GM19468 (cell line): ENCODE data around the gene TAL2.

Experiments used
- ATAC-seq: cut with Tn5 transposase; IDR thresholded peaks from one replicate; pipeline ENCODE4 v1.9.1; 2021; ENCODE audit warnings: mild to moderate bottlenecking, moderate library complexity, moderate number of reproducible peaks; ENCODE audit not compliant: unreplicated experiment; ENCODE audit errors: extremely low read depth

Gene TAL2

DNA sequence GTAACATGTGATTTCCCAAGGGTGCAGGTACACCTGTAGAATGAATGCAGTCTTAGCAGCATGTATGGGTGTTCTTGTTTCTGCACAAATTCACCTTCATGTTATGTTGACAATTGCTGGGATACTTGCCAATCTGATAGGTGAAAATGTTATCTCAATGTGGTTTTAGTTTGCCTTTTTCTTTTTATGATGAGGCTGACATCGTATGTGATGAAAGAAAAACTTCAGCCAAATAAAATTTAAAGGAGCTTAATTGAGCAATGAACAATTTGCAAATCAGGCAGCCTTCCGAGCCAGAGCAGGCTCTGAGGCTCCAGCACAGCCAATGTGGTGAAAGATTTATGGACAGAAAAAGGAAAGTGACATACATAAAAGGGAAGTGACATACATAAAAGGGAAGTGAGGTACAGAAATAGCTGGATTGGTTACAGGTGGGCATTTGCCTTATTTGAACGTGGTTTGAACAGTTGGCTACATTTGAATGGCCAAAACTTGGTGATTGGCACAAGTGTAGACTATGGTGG, 10.5 kb downstream of the TAL2 start:
- ATAC-seq = no peak

DNA sequence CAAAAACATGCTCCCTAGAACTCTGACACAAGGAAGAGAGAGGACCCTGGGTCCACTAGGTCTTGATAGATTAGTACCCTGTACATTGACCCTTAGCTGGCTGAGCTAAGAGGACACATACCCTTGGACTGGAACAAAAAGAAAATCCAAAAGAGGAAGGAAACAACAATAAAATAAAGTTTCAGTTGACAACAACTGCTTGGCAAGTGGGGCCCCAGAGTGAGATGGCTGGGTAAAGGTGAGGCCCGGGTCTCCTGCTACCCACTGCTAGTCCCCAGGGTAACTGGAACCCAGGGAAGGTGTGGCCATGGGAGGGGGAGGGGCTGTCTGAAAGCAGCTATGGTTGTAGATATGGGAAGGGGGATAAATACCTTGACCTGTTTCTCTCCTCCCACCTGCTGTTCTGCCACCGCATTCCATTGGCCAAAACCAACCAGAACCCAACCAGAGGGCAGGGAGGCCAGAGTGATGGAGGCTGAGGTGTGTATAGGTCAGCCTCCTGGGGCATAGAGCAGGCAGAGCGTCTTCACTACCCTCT, 11.7 kb downstream of the TAL2 start:
- ATAC-seq = no peak

DNA sequence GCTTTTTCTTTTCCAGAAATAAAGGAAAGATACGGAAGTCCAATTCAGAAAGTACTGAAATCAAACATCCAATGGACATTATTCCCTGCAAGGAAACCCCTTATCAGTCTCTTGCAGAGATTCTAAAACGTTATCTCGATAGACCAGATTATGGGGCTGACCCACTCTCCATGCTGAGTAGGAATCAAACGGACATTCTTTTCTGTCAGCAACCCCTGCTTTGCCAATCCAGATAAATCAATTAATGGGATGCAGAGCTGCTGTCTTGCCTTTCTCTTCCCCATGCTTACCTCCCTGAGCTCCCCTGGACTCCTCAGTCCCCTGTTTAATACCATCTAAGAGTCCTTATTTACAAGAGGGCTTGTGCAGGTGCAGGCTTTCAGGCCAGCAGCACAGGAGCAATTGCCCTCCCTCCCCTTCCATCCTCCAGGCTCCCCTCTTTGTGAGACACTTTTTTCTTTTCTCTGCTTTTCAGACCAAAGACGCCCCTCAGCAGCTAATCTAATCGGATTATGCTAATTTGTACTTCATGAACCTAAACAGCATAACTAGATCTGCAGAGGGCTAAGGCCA, 14.2 kb downstream of the TAL2 start:
- no peak for ATAC-seq

DNA sequence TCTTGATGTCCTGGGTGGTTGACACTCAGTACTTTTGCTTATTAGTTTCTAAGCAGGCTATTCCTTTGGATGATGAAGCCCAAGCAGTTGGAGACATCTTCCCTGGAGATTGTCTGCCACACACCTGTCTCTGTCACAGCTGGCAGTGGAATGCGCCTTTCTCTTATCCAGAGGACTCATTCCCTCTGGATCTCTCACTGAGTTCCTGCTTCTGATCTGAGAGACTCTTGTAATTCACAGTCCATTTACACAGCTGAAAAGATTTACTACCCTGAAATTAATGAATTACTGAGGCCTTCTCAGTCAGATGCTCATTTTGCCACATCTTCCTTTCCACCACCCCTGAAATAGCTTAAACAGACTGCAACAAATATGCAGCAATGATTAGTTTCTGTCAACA, 15.9 kb downstream of the TAL2 start:
- ATAC-seq = no peak

DNA sequence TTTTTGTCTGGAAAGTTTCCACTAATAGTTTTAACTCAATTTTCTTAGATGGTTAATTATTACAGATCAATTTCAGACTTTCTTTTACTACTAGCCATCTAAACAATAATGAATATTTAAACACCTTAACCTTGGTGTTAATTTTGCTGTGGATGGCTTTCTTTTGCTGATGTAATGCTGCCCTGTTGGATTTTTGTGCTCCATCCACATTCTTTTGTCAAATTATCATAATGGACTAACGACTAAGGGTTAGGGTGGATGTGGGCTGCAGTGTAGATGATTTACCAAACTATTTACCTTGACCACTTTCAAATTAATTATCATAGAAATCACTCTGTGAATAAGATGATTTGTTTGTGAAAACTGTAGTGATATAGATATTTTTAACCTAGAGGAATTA, 16.5 kb downstream of the TAL2 start:
- no peak for ATAC-seq

DNA sequence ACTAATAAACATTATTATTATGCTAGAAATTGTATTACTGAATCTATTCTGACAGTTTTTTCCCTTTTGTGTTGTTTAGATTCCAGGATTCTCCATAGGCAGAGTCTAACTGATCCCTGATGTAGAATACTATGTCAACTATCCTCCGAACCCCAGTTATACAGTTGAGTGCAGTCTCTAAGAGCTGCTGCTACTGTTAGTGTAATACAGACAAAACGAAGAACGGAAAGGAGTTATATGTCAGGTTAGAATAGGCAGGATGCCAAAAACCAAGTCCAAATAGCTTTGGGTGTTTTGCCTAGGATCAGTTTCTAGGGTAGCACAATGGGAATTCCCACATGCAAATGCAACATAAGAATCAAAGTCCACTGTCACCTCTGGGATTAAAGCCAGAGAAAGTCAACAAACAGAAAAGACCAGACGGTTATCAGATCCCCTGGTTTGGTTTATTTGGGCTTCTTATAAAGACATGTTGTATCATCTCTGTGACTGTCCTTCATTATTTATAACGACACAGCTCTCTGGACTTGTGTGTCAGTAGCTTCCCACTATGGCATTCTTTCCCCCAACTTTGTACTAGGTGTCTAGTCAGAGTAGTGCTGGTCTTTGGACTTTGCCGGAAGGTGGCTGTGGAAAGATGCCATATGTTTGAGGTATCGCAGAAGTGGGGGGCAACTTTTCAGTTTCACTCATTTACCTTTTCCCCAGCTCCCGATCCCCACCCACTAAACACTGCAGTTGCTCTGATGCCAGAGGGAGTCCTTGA, 17.2 kb downstream of the TAL2 start:
- no peak for ATAC-seq

DNA sequence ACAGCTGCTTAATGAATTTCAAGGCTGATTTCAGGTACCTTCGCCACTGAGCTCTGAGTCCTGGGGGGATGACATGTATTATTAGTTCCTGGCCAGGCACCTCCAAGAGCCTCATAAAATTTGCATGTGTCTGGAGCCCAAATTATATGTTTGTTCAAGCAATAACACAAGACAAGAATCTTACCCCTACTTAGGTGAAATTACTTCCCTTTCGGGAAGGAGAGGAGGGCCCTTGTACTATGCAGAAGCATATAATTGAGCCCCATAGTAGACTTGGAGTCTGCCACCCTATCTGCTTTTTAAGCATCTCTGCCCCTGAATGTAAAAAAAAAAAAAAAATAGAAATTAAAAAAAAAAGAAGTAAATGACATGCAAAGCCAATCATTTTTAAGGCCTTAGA, 19.1 kb downstream of the TAL2 start:
- no peak for ATAC-seq

DNA sequence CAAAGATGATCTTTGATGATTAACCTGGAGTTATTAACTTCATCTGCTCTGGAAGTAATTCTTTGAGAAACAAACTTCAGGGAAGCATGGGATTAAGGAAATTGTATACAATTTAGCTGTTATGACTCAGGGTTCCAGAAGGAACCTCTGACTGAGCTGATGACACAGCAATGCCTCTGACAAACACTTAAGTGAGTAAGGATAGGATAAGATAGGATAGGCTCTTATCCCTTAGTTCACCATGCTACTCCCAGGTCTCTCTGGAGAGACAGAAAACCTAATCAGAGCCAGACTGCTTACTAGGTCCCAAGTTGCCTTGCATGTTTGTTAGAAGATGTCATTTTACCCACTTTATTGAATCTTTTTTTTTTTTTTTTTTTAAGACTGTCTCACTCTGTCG, 19.5 kb downstream of the TAL2 start:
- ATAC-seq = no peak

DNA sequence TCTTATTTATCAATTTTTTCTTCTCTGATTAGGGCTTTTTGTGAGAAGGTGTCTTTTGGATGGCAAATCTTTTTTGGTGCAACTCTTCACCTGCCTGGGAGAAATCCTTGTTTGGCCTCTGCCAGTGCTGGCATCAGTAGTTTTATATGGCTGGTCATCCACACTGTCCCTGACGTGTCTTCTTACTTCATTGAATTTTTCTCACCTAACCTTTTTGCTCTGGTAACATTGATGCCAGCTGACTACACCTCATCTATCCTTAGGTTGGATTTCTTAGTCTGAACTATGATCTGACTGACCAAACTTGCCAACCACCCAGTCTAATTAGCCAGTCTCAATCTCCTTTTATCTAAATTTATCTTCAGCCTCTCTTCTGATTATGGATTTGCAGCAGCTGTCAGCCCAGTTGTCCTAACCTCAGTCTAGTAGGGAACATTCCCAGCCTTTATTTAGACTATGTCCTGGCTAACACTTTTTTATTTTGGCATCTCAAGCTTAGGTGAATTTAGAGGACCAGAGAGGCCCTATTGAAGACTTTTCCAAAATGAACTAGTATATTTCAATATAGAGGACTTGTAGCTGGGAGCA, 21.5 kb downstream of the TAL2 start:
- ATAC-seq = no peak

DNA sequence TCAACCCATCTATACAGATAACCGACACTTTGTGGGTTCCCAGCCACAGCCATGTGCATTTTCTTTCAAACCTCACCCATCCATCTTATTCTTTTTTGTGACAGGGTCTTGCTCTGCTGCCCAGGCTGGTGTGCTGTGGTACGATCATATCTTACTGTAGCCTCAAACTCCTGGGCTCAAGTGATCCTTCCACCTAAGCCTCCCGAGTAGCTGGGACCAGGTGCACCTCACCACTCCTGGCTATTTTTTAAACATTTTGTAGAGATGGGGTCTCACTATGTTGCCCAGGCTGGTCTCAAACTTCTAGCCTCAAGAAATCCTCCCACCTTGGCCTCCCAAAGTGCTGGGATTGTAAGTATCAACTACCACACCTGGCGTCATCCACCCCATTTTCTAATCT, 24.7 kb downstream of the TAL2 start:
- ATAC-seq = no peak

DNA sequence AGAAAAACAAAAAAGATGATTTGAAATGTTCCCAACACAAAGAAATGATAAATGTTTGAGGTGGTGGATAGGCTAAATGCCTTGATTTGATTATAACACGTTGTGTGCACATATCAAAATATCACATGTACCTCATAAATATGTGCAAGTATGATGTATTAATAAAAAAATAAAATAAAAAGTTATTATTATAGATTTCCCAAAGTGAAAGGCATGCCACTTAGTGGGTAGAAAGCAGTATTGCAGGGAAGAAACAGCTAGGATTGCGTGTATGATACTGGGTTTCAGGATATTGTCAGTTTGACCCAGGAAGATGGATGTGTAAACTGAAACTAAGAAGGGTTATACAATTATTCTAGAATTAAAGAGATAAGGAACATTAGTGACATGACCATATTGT, 28.5 kb downstream of the TAL2 start:
- ATAC-seq = no peak

DNA sequence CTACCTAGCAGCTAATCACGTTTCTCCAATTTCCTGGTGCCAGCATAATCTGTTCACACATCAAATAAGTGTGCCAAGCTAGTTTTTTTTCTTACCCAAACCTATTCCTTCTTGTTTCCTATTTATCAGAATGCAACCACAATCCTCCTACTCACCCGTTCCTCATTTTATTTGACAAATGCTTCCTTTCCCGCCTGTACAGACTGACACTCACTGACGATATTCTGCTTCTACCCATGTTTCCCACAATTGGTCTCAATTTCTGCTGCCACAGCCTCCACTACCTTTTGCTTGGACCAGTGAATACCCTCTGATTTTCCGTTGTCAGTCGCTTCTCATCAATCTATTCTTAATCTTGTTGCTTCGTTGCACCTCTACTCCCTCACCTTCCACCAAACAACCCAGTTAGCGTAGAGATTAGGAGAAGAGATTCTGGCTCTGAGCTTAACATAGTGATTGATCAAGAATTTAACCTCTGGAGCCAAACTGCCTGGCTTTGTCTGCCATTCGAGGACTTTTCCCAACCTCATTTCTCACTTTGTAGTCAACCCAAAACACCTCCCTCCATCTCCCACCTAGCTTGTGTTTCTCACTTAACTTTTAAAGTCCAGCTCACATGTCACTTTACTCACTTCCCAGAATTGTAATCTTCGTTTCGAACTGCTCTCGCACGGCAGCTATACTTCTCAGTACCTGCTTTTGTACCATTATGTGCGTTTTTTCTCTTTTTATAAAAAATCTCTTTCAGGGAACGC, 31.4 kb downstream of the TAL2 start:
- no peak for ATAC-seq

DNA sequence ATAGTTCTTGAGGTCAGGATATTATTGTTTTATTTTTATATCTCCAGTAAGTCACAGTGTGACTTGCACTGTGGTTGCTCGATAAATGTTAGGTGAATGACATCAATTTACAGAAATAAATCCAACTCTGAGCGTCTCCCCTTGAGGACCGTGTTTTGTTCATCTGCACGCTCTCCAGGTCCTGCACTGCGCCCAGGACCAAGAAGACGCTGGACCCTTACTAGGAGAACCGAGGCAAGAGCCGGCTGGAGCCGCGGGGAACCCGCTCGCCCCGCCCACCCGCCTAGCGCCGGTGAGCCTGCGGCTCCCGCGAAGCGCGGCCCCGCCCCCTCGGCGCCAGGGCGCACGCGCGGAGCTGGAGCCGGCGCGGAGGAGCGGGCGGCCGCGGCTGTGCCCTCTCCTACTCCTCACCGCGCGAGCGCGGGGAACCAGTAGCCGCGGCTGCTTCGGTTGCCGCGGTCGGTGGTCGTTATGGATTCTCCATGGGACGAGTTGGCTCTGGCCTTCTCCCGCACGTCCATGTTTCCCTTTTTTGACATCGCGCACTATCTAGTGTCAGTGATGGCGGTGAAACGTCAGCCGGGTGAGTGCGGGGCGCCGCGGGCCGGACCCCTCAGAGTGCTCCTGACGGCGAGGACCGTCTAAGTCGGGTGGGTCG, 32.1 kb downstream of the TAL2 start, which contains the start of gene TMEM38B:
Gene TMEM38B (plus strand): TSS at position 352 of the 658 bp plus-strand sequence. CDS start 120 bp downstream, at position 472.
- peak; percentile 53 for ATAC-seq

DNA sequence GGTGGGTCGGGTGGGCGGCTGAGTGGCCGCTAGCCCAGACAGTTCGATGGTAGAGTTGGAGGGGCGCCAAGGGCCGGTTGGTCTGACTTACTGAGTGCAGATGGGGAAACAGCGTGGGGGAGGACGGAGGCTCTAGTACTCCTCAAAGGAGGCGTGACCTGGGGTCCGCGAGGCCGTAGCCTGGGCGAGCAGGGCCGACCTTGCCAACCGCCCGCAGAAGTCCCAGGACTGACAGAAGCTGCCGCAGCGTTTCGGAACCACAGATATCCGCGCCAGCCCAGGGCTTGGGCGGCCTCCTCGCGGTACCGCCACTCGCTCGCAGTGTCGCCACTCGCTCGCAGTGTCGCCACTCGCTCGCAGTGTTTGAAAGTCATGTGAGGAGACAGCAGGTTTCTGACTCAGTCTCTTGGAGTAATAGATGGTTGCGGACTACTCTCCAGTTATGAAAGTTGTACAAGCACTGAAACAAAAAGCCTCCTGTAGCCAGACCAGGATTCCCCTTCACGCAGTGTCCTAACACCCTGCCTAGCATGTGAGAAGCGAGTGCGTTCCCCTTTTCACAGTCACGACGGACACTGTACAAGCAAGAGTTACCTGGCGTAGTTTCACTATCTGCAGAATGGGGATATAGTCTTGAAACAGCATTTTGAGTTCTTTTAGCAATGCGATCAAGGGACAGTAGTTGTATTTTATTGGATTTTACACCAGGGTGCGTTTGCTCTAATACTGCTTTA, 32.8 kb downstream of the TAL2 start:
- ATAC-seq = peak; percentile 29

DNA sequence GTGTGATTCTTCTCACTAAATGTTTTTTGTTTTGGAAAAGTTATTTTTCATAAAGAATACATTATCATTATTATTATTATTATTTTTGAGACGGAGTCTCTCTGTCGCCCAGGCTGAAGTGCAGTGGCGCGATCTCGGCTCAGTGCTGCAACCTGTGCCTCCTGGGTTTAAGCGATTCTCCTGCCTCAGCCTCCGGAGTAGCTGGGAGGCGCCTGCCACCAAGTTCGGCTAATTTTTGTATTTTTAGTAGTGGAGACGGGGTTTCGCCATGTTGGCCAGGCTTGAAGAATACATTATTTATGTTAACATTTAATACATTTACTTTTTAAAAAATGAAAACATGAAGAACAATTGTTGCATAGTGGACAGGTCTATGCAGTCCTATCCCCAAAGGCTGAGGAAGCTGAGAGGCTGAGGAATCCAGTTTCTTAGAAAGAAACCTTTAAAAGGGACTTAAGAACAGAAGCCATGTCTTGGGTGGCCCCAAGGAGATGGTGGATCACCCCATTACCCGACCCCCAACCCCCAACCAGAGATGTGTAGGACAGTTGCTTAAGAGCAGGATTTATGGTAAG, 34.0 kb downstream of the TAL2 start:
- ATAC-seq = no peak

DNA sequence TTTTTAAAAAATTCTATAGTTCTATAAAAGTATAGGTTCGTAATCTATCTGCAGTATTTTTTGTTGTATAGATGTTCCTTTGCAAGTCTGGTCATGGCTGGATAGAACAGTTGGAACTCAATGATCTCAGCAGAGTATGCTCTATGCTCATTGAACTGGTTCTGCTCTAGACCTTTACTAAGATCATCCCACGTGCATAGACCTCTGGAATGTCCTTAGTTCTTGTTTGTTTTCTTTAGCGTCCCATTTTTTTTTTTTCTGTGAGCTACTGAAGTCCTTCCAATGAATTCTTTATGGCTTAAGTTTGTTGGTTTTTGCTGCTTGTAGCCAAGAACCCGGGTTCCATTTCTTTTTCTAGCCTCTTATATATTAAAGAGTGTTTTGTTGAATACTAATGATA, 35.6 kb downstream of the TAL2 start:
- no peak for ATAC-seq

DNA sequence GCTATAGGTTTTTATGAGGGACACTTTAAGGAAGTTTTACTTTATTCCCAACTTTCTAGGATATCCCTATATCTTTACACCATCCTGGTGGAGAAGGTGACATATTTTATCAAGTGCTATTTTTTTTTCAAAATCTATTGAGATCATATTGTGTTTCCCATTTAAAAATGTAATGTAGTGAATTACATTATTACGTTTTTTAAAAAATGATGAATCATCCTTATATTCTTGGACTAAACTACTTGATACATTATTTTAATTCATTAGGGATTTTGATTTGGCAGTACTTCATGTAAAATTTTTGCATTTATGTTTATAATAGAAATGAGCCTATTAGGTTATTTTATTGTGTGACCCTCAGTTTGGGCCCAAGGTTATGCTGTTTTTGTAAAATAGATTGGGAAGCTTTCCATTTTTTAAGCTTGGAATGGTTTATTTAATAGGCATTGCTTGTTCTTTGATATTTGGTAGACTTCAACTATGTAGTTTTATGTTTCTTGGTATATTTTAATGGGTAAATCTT, 36.2 kb downstream of the TAL2 start:
- no peak for ATAC-seq

DNA sequence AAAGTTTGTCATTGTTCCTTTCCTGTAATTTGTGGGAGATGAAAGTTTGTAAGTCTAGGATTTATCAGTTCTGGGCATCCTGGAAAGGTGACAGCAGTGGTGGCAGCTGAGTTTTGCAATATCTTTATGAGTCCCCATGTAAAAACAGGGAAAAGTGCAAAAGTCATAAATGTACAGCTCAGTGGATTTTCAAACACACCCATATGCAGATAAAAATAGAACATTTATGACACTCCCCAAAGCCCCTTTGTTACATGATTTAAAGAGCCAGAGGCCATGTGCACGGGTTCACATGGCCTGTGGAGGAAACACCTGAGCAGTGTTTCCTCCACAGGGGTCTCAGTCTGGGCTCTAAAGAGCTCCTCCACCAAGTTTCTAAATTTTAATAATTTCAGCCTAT, 38.4 kb downstream of the TAL2 start:
- no peak for ATAC-seq

DNA sequence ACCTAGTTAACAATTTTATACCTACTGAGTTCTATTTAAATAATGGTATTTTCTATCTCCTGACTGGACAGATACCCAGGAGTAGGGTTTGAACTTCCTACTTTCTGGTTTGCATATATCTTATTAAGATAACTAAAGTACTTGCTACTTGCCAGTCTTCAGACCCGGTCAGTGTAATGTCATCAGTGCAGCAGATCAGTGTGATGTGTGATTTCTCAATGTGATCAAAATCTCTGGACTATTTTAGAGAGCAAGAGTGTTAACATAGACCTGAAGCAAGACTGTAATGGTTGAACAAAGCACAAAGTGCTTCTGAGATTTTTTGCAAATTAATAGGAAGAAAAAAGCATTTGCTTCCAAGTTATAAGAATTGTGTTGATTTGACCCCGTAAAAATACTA, 38.9 kb downstream of the TAL2 start:
- ATAC-seq = no peak
